CD4-positive, alpha-beta memory T cell (primary cell): ENCODE data around the gene RBKS. TPM values are rescaled to one million over a fixed set of nuclear protein-coding genes. Genes with fewer than 3 reads are reported as not detected.
"Not testable (repeated sequence)": the region's sequence is repeated elsewhere in the genome, so short reads cannot be mapped to it uniquely, and the experiment has no call there.

Experiments used
- CTCF ChIA-PET: fragments of 350-600 bp; sonication (Branson Sonifier 250); formaldehyde crosslinking; loops from one replicate; lab custom pipeline; 2021; ENCODE audit warnings: inconsistent platforms; ENCODE audit not compliant: partially characterized antibody; lab: Charles Lee
- POLR2A ChIA-PET: fragments of 350-600 bp; sonication (Branson Sonifier 250); formaldehyde crosslinking; loops from one replicate; lab custom pipeline; 2021; ENCODE audit not compliant: partially characterized antibody; lab: Charles Lee
- DNase-seq, 5 donors: peaks; one replicate each; pipeline versions ENCODE4 v3.0.0 to v3.0.0-alpha.2; 2020 to 2022; ENCODE audit warnings: mixed read lengths in 1 of 5
- H3K27ac ChIP-seq: one replicate; pipeline ENCODE4 v1.7.0; 2013; ENCODE audit warnings: low read depth, low read length
- H3K27me3 ChIP-seq: 2 replicates; pipeline ENCODE4 v1.7.0; 2013; ENCODE audit warnings: mild to moderate bottlenecking, low read length, moderate library complexity; ENCODE audit not compliant: insufficient read depth
- H3K36me3 ChIP-seq: 2 replicates; pipeline ENCODE4 v1.7.0; 2013; ENCODE audit warnings: mild to moderate bottlenecking, low read length, moderate library complexity; ENCODE audit not compliant: insufficient read depth
- H3K4me1 ChIP-seq: 2 replicates; pipeline ENCODE4 v1.7.0; 2013; ENCODE audit warnings: mild to moderate bottlenecking, low read length, moderate library complexity; ENCODE audit not compliant: insufficient read depth
- H3K4me3 ChIP-seq, 2 donors: one replicate each; pipeline ENCODE4 v1.7.0; 2013; ENCODE audit warnings: low read length in 2 of 2, mild to moderate bottlenecking in 1 of 2
- H3K9me3 ChIP-seq, 2 donors: one replicate each; pipeline ENCODE4 v1.7.0; 2013; ENCODE audit warnings: low read length in 2 of 2, control low read depth in 1 of 2; ENCODE audit not compliant: control insufficient read depth in 1 of 2
- H3K27ac Mint-ChIP-seq, 7 donors: one replicate each; pipeline ENCODE4 v1.8.0; 2020 to 2021; ENCODE audit warnings: mixed read lengths in 7 of 7, mild to moderate bottlenecking in 6 of 7, inconsistent platforms in 3 of 7, moderate library complexity in 3 of 7
- H3K27me3 Mint-ChIP-seq, 2 donors: one replicate each; pipeline ENCODE4 v1.8.0; 2020 to 2021; ENCODE audit warnings: mixed read lengths in 2 of 2
- H3K36me3 Mint-ChIP-seq, 2 donors: one replicate each; pipeline ENCODE4 v1.8.0; 2020 to 2021; ENCODE audit warnings: mixed read lengths in 2 of 2, inconsistent platforms in 1 of 2, mild to moderate bottlenecking in 1 of 2
- H3K4me1 Mint-ChIP-seq, 4 donors: one replicate each; pipeline ENCODE4 v1.8.0; 2020 to 2021; ENCODE audit warnings: mixed read lengths in 4 of 4, mild to moderate bottlenecking in 1 of 4
- H3K4me3 Mint-ChIP-seq, 8 donors: one replicate each; pipeline ENCODE4 v1.8.0; 2020 to 2021; ENCODE audit warnings: mixed read lengths in 8 of 8, mild to moderate bottlenecking in 7 of 8, moderate library complexity in 6 of 8, inconsistent platforms in 3 of 8
- H3K9me3 Mint-ChIP-seq, 8 donors: one replicate each; pipeline ENCODE4 v1.8.0; 2020 to 2021; ENCODE audit warnings: mixed read lengths in 8 of 8, mild to moderate bottlenecking in 5 of 8, inconsistent platforms in 3 of 8, moderate library complexity in 1 of 8
- intact Hi-C: fragments of 100-400 bp; cut with micrococcal nuclease; formaldehyde crosslinking; loops from one replicate; pipeline ENCODE4 v1.15.1; 2023
- polyA plus RNA-seq, 2 donors: library from polyadenylated mRNA; unstranded; fragments of 300-500 nt; fragmentation: Illumina TruSeq; gene quantifications; one replicate each; pipeline ENCODE4 v1.2.3, GENCODE V29; 2021
- total RNA-seq, 2 experiments: library from RNA; stranded (reverse); gene quantifications; one replicate each; pipeline ENCODE4 v1.2.3, GENCODE V29; 2021

Gene RBKS
- total and polyA plus RNA-seq, 4 experiments from 2014 or later, result 1.2 to 5.9 (median 2.1) TPM

GRCh38 chr2:27887111-27887510 is 3.1 kb downstream of the RBKS start:
- Histone ChIP-seq H3K9me3 (no peaks in the 10 kb centered on the region), H3K27ac (no peak overlapping the region), H3K4me1 (peaks cover 25% of the 10 kb centered on the region), H3K27me3 (no peaks in the 10 kb centered on the region), H3K4me3 (no peak overlapping the region), H3K36me3 (no peaks in the 10 kb centered on the region)
- Mint-ChIP-seq H3K9me3 (peaks cover 0 to 9% (median 0%) of the 10 kb centered on the region in 8 donors), H3K4me1 (peaks cover 9 to 28% (median 23%) of the 10 kb centered on the region in 4 donors), H3K27me3 (peaks cover 1 to 5% of the 10 kb centered on the region in 2 donors), H3K27ac (peak overlapping the region in 1 of 7 donors; percentile 61), H3K4me3 (peak overlapping the region in 1 of 8 donors; percentile 15), H3K36me3 (peaks cover 0 to 17% of the 10 kb centered on the region in 2 donors)
- intact Hi-C loops, result no loop called here
- no peak for DNase-seq
- ChIA-PET POLR2A (no interaction called here), CTCF (no interaction called here)

GRCh38 chr2:27886322-27886721 is 3.9 kb downstream of the RBKS start:
- Mint-ChIP-seq H3K27ac (no peak overlapping the region), H3K4me1 (peaks cover 5 to 20% (median 15%) of the 10 kb centered on the region in 4 donors), H3K27me3 (peaks cover 1 to 5% of the 10 kb centered on the region in 2 donors), H3K36me3 (peaks cover 0 to 15% of the 10 kb centered on the region in 2 donors), H3K9me3 (peaks cover 0 to 9% (median 0%) of the 10 kb centered on the region in 8 donors), H3K4me3 (no peak overlapping the region)
- Histone ChIP-seq H3K9me3 (no peaks in the 10 kb centered on the region), H3K4me3 (no peak overlapping the region), H3K36me3 (no peaks in the 10 kb centered on the region), H3K27ac (no peak overlapping the region), H3K27me3 (no peaks in the 10 kb centered on the region), H3K4me1 (peaks cover 17% of the 10 kb centered on the region)
- ChIA-PET POLR2A (no interaction called here), CTCF (no interaction called here)
- DNase-seq, result no peak
- intact Hi-C loops, result no loop called here

- POLR2A ChIA-PET, result no interaction called here
- Mint-ChIP-seq H3K4me1 (peaks cover 0 to 14% (median 10%) of the 10 kb centered on the region in 4 donors), H3K9me3 (peaks cover 0 to 3% (median 0%) of the 10 kb centered on the region in 8 donors), H3K27ac (peak overlapping the region in 1 of 7 donors; percentile 31), H3K4me3 (peak overlapping the region in 1 of 8 donors; percentile 68), H3K27me3 (no peaks in the 10 kb centered on the region), H3K36me3 (peaks cover 0 to 8% of the 10 kb centered on the region in 2 donors)
- CTCF ChIA-PET, result no interaction called here
- intact Hi-C loops, result no loop called here
- H3K36me3 ChIP-seq, result no peaks in the 10 kb centered on the region
- H3K4me1 ChIP-seq, result peaks cover 11% of the 10 kb centered on the region
- H3K4me3 ChIP-seq, result no peak overlapping the region
- H3K9me3 ChIP-seq, result no peaks in the 10 kb centered on the region
- H3K27me3 ChIP-seq, result no peaks in the 10 kb centered on the region
- no peak overlapping the region for H3K27ac ChIP-seq
- DNase-seq, result no peak
Measured at GRCh38 chr2:27885661-27886060, 4.5 kb downstream of the RBKS start.

- peaks cover 0 to 3% (median 0%) of the 10 kb centered on the region in 8 donors for H3K9me3 Mint-ChIP-seq
- no peak overlapping the region for H3K4me3 ChIP-seq
- DNase-seq, result no peak
- H3K9me3 ChIP-seq, result no peaks in the 10 kb centered on the region
- intact Hi-C loops, result no loop called here
- no peaks in the 10 kb centered on the region for H3K36me3 ChIP-seq
- peak overlapping the region in 2 of 7 donors; percentile 17 to 45 for H3K27ac Mint-ChIP-seq
- H3K4me1 ChIP-seq, result peaks cover 11% of the 10 kb centered on the region
- H3K27me3 ChIP-seq, result no peaks in the 10 kb centered on the region
- no peak overlapping the region for H3K27ac ChIP-seq
- no peak overlapping the region for H3K4me3 Mint-ChIP-seq
- H3K4me1 Mint-ChIP-seq, result peaks cover 0 to 10% (median 8%) of the 10 kb centered on the region in 4 donors
- H3K36me3 Mint-ChIP-seq, result peaks cover 4 to 5% of the 10 kb centered on the region in 2 donors
- ChIA-PET POLR2A (no interaction called here), CTCF (no interaction called here)
- H3K27me3 Mint-ChIP-seq, result no peaks in the 10 kb centered on the region
Measured at GRCh38 chr2:27885234-27885633, 5.0 kb downstream of the RBKS start.

- H3K9me3 Mint-ChIP-seq, result peaks cover 0 to 2% (median 0%) of the 10 kb centered on the region in 8 donors
- ChIA-PET POLR2A (no interaction called here), CTCF (no interaction called here)
- H3K4me1 ChIP-seq, result peaks cover 6% of the 10 kb centered on the region
- no peak for DNase-seq
- H3K27me3 Mint-ChIP-seq, result peaks cover 0 to 1% of the 10 kb centered on the region in 2 donors
- H3K27me3 ChIP-seq, result no peaks in the 10 kb centered on the region
- no peaks in the 10 kb centered on the region for H3K9me3 ChIP-seq
- H3K27ac Mint-ChIP-seq, result no peak overlapping the region
- peaks cover 0 to 8% of the 10 kb centered on the region in 2 donors for H3K36me3 Mint-ChIP-seq
- intact Hi-C loops, result no loop called here
- no peak overlapping the region for H3K4me3 Mint-ChIP-seq
- H3K4me1 Mint-ChIP-seq, result peaks cover 0 to 3% (median 3%) of the 10 kb centered on the region in 4 donors
- no peak overlapping the region for H3K27ac ChIP-seq
- H3K36me3 ChIP-seq, result no peaks in the 10 kb centered on the region
- no peak overlapping the region for H3K4me3 ChIP-seq
Measured at GRCh38 chr2:27884601-27885000, 5.6 kb downstream of the RBKS start.

- H3K4me1 Mint-ChIP-seq, H3K9me3 Mint-ChIP-seq, H3K36me3 ChIP-seq, CTCF ChIA-PET, H3K4me3 Mint-ChIP-seq, H3K4me3 ChIP-seq, H3K4me1 ChIP-seq, H3K9me3 ChIP-seq, H3K27me3 Mint-ChIP-seq, intact Hi-C loops, DNase-seq, POLR2A ChIA-PET, H3K27ac ChIP-seq, H3K27ac Mint-ChIP-seq, H3K27me3 ChIP-seq: not testable (repeated sequence)
- H3K36me3 Mint-ChIP-seq, result peaks cover 0 to 14% of the 10 kb centered on the region in 2 donors
Measured at GRCh38 chr2:27882584-27882922, 7.6 kb downstream of the RBKS start.

- H3K4me1 Mint-ChIP-seq, H3K4me3 Mint-ChIP-seq, POLR2A ChIA-PET, H3K9me3 Mint-ChIP-seq, CTCF ChIA-PET, intact Hi-C loops, H3K27me3 Mint-ChIP-seq, DNase-seq, H3K27me3 ChIP-seq, H3K4me3 ChIP-seq, H3K4me1 ChIP-seq, H3K36me3 ChIP-seq, H3K27ac Mint-ChIP-seq, H3K9me3 ChIP-seq, H3K27ac ChIP-seq: not testable (repeated sequence)
- peaks cover 0 to 17% of the 10 kb centered on the region in 2 donors for H3K36me3 Mint-ChIP-seq
Measured at GRCh38 chr2:27881815-27882583, 8.2 kb downstream of the RBKS start.
